Activated T-cell treated with anti-CD3 and anti-CD28 coated beads, Interleukin-2, amount 50 U/mL, for 24 hours (primary cell): Measurements from ENCODE around the gene DCDC1.

Experiments used
- DNase-seq: peaks from one replicate; pipeline ENCODE4 v3.0.0-alpha.2; 2020
- H3K27ac Mint-ChIP-seq: 2 replicates; pipeline ENCODE4 v1.8.0; 2020; ENCODE audit warnings: mild to moderate bottlenecking, mixed read lengths
- H3K27me3 Mint-ChIP-seq: 2 replicates; pipeline ENCODE4 v1.8.0; 2020; ENCODE audit warnings: mixed read lengths
- H3K36me3 Mint-ChIP-seq: 2 replicates; pipeline ENCODE4 v1.8.0; 2020; ENCODE audit warnings: low read depth, mixed read lengths
- H3K4me1 Mint-ChIP-seq: 2 replicates; pipeline ENCODE4 v1.8.0; 2020; ENCODE audit warnings: low read depth, mixed read lengths
- H3K4me3 Mint-ChIP-seq: 2 replicates; pipeline ENCODE4 v1.8.0; 2020; ENCODE audit warnings: mild to moderate bottlenecking, moderate library complexity, mixed read lengths
- H3K9me3 Mint-ChIP-seq: 2 replicates; pipeline ENCODE4 v1.8.0; 2020; ENCODE audit warnings: mixed read lengths

Gene DCDC1

GRCh38 chr11:31069447-31070205 is 299.9 kb downstream of the DCDC1 start:
- Mint-ChIP-seq H3K36me3 (no peaks in the 10 kb centered on the region), H3K27ac (no peak overlapping the region), H3K27me3 (no peaks in the 10 kb centered on the region), H3K4me1 (no peaks in the 10 kb centered on the region), H3K4me3 (no peak overlapping the region), H3K9me3 (peaks cover 2% of the 10 kb centered on the region)
- no peak for DNase-seq

GRCh38 chr11:31060880-31061279 is 308.7 kb downstream of the DCDC1 start:
- H3K4me1 Mint-ChIP-seq, result no peaks in the 10 kb centered on the region

GRCh38 chr11:31059529-31059928 is 310.0 kb downstream of the DCDC1 start:
- Mint-ChIP-seq H3K4me1 (no peaks in the 10 kb centered on the region), H3K4me3 (no peak overlapping the region), H3K9me3 (no peaks in the 10 kb centered on the region), H3K27me3 (no peaks in the 10 kb centered on the region), H3K36me3 (no peaks in the 10 kb centered on the region), H3K27ac (no peak overlapping the region)
- no peak for DNase-seq

More at GRCh38 chr11:31060880-31061279, 308.7 kb downstream of the DCDC1 start:
- no peaks in the 10 kb centered on the region for H3K9me3 Mint-ChIP-seq
- DNase-seq, result no peak
- no peak overlapping the region for H3K4me3 Mint-ChIP-seq
- H3K27ac Mint-ChIP-seq, result no peak overlapping the region
- no peaks in the 10 kb centered on the region for H3K27me3 Mint-ChIP-seq
- H3K36me3 Mint-ChIP-seq, result no peaks in the 10 kb centered on the region

- peaks cover 19% of the 10 kb centered on the region for H3K9me3 Mint-ChIP-seq
- H3K27ac Mint-ChIP-seq, result no peak overlapping the region
- no peaks in the 10 kb centered on the region for H3K4me1 Mint-ChIP-seq
- no peak overlapping the region for H3K4me3 Mint-ChIP-seq
- DNase-seq, result no peak
- no peaks in the 10 kb centered on the region for H3K27me3 Mint-ChIP-seq
- no peaks in the 10 kb centered on the region for H3K36me3 Mint-ChIP-seq
These were observed 319.3 kb downstream of the DCDC1 start for GRCh38 chr11:31050061-31050765.

- H3K9me3 Mint-ChIP-seq, result peaks cover 8% of the 10 kb centered on the region
- H3K36me3 Mint-ChIP-seq, result no peaks in the 10 kb centered on the region
- DNase-seq, result no peak
- no peak overlapping the region for H3K27ac Mint-ChIP-seq
- no peaks in the 10 kb centered on the region for H3K27me3 Mint-ChIP-seq
- no peaks in the 10 kb centered on the region for H3K4me1 Mint-ChIP-seq
- no peak overlapping the region for H3K4me3 Mint-ChIP-seq
These were observed 324.2 kb downstream of the DCDC1 start for GRCh38 chr11:31045335-31045734.

- H3K27ac Mint-ChIP-seq, result no peak overlapping the region
- no peaks in the 10 kb centered on the region for H3K9me3 Mint-ChIP-seq
- no peaks in the 10 kb centered on the region for H3K4me1 Mint-ChIP-seq
- H3K36me3 Mint-ChIP-seq, result no peaks in the 10 kb centered on the region
- no peaks in the 10 kb centered on the region for H3K27me3 Mint-ChIP-seq
- no peak overlapping the region for H3K4me3 Mint-ChIP-seq
- no peak for DNase-seq
These were observed 339.3 kb downstream of the DCDC1 start for GRCh38 chr11:31030138-31030792.

GRCh38 chr11:31026315-31026714 is 343.2 kb downstream of the DCDC1 start:
- Mint-ChIP-seq H3K27ac (no peak overlapping the region), H3K9me3 (no peaks in the 10 kb centered on the region), H3K27me3 (no peaks in the 10 kb centered on the region), H3K4me3 (no peak overlapping the region), H3K36me3 (no peaks in the 10 kb centered on the region), H3K4me1 (no peaks in the 10 kb centered on the region)
- no peak for DNase-seq

- Mint-ChIP-seq H3K4me1 (no peaks in the 10 kb centered on the region), H3K4me3 (no peak overlapping the region), H3K36me3 (no peaks in the 10 kb centered on the region), H3K27ac (no peak overlapping the region), H3K27me3 (no peaks in the 10 kb centered on the region), H3K9me3 (no peaks in the 10 kb centered on the region)
- no peak for DNase-seq
These were observed 347.5 kb downstream of the DCDC1 start for GRCh38 chr11:31022080-31022479.

GRCh38 chr11:31019786-31020185 is 349.8 kb downstream of the DCDC1 start:
- Mint-ChIP-seq H3K27ac (no peak overlapping the region), H3K9me3 (no peaks in the 10 kb centered on the region), H3K4me3 (no peak overlapping the region), H3K27me3 (no peaks in the 10 kb centered on the region), H3K4me1 (no peaks in the 10 kb centered on the region), H3K36me3 (no peaks in the 10 kb centered on the region)
- no peak for DNase-seq

GRCh38 chr11:31005202-31005601 is 364.3 kb downstream of the DCDC1 start:
- DNase-seq, result no peak
- no peak overlapping the region for H3K27ac Mint-ChIP-seq
- H3K4me1 Mint-ChIP-seq, result no peaks in the 10 kb centered on the region
- peaks cover 4% of the 10 kb centered on the region for H3K9me3 Mint-ChIP-seq
- H3K36me3 Mint-ChIP-seq, result no peaks in the 10 kb centered on the region
- H3K27me3 Mint-ChIP-seq, result no peaks in the 10 kb centered on the region
- H3K4me3 Mint-ChIP-seq, result no peak overlapping the region

- Mint-ChIP-seq H3K27ac (no peak overlapping the region), H3K4me1 (no peaks in the 10 kb centered on the region), H3K36me3 (no peaks in the 10 kb centered on the region), H3K27me3 (no peaks in the 10 kb centered on the region), H3K4me3 (no peak overlapping the region), H3K9me3 (peaks cover 4% of the 10 kb centered on the region)
- DNase-seq, result no peak
These were observed 368.1 kb downstream of the DCDC1 start for GRCh38 chr11:31001427-31001826.

- DNase-seq, result no peak
- H3K9me3 Mint-ChIP-seq, result peaks cover 4% of the 10 kb centered on the region
- no peaks in the 10 kb centered on the region for H3K4me1 Mint-ChIP-seq
- no peaks in the 10 kb centered on the region for H3K36me3 Mint-ChIP-seq
- H3K27ac Mint-ChIP-seq, result no peak overlapping the region
- no peaks in the 10 kb centered on the region for H3K27me3 Mint-ChIP-seq
- H3K4me3 Mint-ChIP-seq, result no peak overlapping the region
These were observed 369.2 kb downstream of the DCDC1 start for GRCh38 chr11:31000381-31000780.

- Mint-ChIP-seq H3K9me3 (peaks cover 2% of the 10 kb centered on the region), H3K27ac (no peak overlapping the region), H3K27me3 (no peaks in the 10 kb centered on the region), H3K4me3 (no peak overlapping the region), H3K36me3 (no peaks in the 10 kb centered on the region), H3K4me1 (no peaks in the 10 kb centered on the region)
- no peak for DNase-seq
These were observed 377.1 kb downstream of the DCDC1 start for GRCh38 chr11:30992513-30992849.

GRCh38 chr11:30991802-30992512 is 377.6 kb downstream of the DCDC1 start:
- Mint-ChIP-seq H3K27me3 (no peaks in the 10 kb centered on the region), H3K4me1 (no peaks in the 10 kb centered on the region), H3K27ac (no peak overlapping the region), H3K36me3 (no peaks in the 10 kb centered on the region), H3K4me3 (no peak overlapping the region), H3K9me3 (peaks cover 2% of the 10 kb centered on the region)
- DNase-seq, result no peak
